HG02588 (cell line): ENCODE results near the gene SECTM1.

ENCODE experiments used
- ATAC-seq: cut with Tn5 transposase; IDR thresholded peaks from one replicate; pipeline ENCODE4 v1.9.1; 2021; ENCODE audit warnings: mild to moderate bottlenecking, moderate library complexity; ENCODE audit not compliant: unreplicated experiment

SECTM1 gene

DNA sequence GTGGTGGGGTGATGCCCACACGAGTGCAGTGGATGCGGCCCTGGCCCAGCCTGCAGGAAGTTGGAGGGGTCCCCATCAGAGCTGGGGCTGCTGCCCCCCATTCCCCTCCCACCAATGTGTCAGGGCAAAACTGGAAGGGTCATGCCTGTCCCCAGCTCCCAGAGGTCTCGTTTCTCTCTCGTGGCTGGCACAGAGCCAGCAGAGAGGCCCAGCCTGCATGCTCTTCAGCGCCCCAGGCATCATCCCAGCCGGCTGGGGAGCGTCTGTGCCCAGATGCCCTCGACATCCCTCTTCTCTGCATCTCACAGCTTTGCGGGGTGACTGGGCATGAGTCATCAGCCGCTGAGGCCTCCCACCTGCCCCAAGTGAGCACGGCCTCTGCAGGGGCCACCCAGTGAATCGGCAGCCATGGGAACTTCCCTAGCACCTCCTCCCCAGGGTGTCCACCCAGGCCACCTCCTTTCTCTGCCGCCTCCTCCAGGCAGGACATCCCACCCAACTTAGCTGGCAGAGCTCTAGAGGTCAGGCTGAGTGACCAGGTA lies 50.3 kb downstream of the SECTM1 start:
- ATAC-seq: no peak

DNA sequence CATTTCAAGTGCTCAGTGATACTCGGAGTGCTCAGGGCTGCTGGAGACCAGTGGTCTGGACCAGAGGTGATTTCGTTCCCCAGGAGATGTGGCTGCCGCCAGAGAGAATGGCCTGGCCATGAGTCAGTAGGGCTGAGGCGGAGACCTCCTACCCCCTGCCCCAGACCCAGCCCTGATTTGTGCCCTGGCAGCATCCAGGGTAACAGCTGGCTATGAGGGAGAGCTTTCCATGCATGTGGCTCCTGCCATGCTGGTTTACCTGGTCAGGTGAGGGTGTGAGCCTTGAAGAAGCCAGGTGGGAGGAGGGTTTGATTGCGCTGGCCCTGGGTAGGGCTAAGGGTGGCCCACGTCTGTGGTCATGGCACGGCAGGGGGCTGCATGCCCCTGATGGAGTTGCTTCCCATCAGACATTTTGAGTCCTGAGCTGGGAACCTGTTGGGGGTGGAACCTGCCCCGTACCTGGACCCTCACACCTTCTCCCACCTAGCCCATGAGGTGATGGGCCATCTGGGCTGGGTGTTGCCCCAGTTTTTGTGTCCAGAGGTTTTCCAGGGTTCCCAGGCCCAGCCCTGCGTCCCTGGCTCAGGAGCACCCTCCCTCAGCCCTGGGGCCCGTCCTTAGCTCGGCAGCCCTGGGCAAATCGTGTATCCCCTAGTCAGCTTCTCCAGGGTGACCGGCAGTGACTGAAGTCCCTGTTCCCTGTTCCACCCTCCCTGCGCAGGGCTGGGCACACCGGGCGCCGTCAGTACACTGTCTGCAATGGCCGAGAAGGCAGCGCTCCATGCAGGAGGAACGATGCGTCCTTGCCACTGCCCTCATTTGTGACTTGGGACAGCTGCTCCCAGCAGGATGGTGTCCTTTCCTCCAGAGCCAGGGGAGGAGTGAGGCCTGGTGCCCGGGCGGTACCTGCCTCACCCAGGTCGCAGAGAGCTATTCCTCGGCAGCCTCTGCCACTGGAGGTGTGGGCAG lies 51.0 kb downstream of the SECTM1 start:
- no peak for ATAC-seq

- no peak for ATAC-seq
Observed at GRCh38 chr17:82281502-82282238, 51.9 kb downstream of the SECTM1 start.

DNA sequence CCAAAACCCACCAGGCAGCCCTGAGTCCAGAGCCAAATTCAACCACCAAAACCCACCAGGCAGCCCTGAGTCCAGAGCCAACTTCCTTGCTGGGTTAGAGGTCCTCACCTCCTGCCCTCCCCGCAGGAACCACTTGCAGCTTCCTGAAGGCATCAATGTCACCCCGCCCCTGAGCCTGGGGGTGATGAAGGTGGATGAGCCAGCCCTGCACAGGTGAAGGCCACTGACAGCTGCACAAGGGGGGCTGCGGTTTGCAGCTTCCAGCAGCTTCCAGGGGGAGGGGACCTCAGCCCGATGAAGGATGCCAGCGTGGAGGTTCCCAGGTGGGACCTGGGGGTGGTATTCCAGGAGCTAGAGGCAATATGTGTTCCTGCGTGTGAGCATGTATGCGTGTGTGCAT lies 52.5 kb downstream of the SECTM1 start:
- no peak for ATAC-seq

DNA sequence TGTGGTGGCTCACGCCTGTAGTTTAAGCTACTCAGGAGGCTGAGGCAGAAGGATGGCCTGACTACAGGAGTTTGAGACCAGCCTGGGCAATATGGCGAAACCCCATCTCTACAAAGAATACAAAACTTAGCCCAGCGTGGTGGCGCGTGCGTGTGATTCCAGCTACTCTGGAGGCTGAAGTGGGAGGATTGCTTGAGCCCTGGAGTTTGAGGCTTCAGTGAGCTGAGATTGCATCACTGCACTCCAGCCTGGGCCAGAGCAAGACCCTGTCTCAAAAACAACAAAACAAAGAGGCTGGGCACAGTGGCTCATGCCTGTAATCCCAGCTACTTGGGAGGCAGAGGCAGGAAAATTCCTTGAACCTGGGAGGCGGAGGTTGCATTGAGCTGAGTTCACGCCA lies 53.0 kb downstream of the SECTM1 start:
- no peak for ATAC-seq

GRCh38 chr17:82278786-82279391 lies 54.7 kb downstream of the SECTM1 start:
- ATAC-seq: no peak

GRCh38 chr17:82278308-82278707 lies 55.3 kb downstream of the SECTM1 start:
- no peak for ATAC-seq

DNA sequence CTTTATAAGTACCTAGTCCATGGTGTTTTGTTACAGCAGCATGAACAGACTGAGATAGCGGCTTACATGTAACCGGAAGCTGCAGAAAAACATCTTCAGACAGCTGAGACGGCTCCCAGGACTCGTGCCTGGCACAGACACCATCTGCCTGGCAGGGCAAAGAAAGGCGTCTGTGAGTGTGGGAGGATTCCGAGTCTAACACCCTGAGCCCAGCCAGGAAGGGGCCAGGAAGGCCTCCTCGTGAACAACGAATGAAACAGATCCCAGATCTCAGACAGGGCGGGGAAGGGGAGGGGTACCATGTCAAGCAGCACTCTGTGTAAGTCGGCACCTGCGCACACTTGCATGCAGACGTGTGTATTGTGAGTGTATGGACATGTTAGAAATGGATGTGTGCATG lies 55.7 kb downstream of the SECTM1 start:
- ATAC-seq: no peak

- ATAC-seq: no peak
Observed at GRCh38 chr17:82276938-82277337, 56.6 kb downstream of the SECTM1 start.

DNA sequence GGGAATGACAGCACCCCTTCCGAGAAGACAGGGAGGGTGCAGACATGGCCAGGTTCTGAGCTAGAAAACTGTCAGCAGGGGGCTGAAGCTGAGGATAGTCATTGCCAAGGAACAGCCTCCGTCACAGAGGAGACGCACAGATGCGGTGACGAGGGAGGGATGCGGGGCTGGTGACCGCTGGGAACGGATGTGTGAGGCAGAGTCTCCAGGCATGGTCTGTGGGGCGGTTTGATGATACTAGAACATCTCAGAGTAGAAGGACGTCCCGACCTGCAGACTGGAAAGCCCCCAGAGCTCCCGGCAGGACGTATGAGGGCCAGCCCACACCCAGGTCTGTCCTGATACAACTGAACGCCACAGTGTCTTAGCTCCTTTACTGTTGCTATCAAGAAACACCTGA lies 58.2 kb downstream of the SECTM1 start:
- ATAC-seq: no peak

DNA sequence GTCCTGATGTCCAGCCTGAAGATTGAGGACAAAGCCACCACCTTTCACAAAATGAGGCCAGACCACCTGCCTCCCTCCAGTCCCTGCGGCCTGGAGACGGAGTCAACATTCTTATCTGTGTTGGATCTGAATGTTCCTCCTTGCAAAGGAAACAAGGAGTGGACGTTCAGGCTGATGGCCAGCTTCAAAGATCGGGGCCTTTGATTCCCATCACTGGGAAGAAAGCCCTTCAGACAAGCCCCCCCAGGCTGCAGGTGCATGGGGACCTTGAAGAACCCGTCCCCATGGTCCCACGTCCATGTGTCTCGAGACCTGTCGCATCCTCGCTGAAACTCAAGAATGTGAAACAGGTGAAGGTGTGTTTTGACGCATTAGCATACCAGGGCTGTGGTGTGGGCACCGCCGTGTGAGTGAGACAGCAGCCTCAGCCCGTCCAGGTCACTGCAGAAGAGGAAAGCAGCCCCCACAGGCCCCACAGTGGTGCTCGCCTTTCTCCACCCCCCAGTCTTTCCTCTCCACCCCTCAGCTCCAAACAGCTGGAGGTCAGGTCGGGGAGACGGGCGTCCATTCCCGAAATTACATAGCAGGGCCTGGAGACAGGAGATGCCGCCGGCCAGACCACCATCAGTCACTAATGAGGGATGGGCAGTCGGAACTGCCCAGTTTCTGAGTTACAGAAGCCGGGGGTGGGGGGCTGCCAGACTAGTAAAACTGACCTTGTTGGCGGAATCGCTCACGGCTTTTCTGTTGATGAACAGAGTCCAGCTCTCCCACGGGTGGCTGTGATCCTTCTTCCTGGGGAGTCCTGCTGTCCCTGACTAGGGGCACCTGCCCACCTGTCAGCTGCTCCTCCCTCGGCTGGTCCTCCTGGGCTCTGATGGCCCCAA lies 59.2 kb downstream of the SECTM1 start:
- no peak for ATAC-seq

DNA sequence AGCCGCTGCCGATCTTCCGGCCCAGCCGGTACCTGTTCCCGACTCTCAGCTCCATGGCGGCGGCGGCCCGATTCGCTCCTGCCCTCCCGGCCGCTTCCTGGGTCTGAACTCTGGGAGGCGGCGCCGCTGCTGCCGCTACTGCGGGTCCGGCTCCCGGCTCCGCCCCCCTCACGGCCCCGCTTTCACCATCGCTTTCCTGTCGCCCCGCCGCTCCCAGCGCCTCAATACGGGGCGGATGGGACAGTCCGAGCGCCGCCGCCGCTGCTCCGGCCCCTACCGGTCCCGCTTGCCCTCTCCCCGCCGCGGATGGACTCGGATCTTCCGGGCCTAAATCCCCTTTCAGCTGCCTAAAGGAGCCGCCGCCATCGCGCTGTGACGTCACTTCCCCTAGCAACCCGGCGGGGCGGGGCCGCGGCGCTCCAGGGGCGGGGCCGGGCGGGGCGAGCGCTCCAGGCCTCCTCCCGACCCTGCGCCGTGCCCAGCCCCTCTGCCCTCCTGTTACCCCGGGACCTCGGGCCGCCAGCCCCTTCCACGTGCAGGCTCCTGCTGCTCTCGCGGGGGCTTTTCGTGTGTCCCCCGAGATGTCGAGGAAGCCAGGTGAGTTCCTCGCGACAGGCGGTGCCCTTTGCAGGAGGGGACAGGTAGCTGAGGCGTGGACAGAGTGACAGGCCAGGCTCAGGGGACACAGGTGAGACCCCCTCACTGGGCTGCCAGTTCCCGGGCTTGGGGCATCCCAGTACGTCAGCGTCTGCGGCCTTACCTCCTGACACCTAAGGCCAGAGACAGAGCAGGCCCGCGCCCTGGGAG lies 60.0 kb downstream of the SECTM1 start, which contains the start of gene CSNK1D:
CSNK1D (minus strand) TSS at position 374 of the 807 bp plus-strand sequence; CDS start at position 55, 319 bp downstream.
- ATAC-seq: peak; percentile 66

DNA sequence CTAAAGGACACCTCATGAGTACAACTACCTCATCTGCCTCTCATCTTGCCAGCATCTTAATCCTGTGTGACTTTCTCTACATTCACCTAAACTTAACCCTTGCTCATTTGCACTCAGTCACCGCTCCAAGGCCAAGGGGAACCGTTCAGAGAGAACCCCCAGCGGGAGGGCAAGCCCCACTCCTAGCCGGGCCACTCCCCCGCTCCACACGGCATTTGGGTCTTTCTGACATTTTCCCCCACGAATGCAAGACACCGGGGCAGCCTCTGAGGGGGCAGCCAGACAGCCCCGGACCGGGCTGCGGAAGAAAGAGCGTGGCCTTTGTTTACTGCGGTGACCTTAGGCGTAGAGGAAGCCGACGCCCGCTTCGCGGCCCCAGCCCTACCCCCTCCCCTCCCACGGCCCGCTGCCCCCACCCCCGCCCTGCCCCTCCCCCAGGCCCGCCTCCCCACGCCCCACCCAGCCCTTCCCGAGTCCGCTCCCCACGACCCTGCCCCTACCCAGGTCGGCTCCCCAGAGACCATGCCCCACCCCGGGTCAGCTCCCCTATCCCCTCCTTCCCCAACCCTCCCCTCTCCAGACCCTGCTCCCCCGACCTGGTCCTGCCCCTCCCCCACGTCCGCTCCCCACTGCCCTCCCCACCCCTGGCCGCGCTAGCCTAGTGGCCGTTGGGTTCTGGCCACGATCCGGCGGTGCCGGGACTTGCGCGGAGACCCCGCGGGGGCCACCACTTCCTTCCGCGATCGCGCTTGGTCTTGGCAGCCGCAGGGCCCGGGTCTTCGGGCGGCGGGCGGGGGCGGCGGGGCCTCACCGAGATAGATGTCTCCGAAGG lies 60.9 kb downstream of the SECTM1 start:
- ATAC-seq: no peak

- ATAC-seq: no peak
Observed at GRCh38 chr17:82271401-82271800, 62.2 kb downstream of the SECTM1 start.
